Lower leg skin (tissue), 3 donors: ENCODE measurements around the gene LEMD2.

Experiments
- POLR2A ChIP-seq, 2 donors: fragments of 450-650 bp; IDR thresholded peaks; one replicate each; pipeline ENCODE4 v1.6.1; 2016 to 2017; ENCODE audit warnings: antibody characterized with exemption in 2 of 2, mild to moderate bottlenecking in 1 of 2, moderate library complexity in 1 of 2
- TF ChIP-seq, protein P1 (sequence below), 3 donors: fragments of 450-650 bp; IDR thresholded peaks; one replicate each; pipeline ENCODE4 v1.5.1; 2016; ENCODE audit warnings: antibody characterized with exemption in 3 of 3, mild to moderate bottlenecking in 3 of 3, moderate library complexity in 2 of 3

DNA sequence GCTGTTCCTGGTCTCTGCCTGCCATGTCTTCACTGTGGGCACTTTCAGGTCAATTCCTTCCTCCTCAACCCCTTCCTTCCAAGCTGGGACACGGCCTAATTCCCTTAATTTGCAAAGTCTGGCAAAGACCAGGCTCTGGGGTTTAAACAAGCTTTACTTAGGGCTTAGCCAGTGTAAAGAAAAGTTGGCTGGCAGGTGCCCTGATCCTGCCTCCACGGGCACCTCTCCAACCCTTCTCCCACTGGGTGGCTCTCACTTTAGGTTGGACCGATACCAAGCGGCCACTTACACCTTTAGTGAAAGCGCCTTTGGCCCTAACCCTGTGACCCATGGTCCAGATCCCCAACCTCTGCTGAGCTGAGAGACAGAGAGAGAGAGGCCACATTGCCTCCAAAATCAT lies 28.6 kb upstream of the LEMD2 start:
- TF ChIP-seq POLR2A (IDR thresholded peaks at IDR 0.05): no peak
- TF ChIP-seq, protein P1, sequence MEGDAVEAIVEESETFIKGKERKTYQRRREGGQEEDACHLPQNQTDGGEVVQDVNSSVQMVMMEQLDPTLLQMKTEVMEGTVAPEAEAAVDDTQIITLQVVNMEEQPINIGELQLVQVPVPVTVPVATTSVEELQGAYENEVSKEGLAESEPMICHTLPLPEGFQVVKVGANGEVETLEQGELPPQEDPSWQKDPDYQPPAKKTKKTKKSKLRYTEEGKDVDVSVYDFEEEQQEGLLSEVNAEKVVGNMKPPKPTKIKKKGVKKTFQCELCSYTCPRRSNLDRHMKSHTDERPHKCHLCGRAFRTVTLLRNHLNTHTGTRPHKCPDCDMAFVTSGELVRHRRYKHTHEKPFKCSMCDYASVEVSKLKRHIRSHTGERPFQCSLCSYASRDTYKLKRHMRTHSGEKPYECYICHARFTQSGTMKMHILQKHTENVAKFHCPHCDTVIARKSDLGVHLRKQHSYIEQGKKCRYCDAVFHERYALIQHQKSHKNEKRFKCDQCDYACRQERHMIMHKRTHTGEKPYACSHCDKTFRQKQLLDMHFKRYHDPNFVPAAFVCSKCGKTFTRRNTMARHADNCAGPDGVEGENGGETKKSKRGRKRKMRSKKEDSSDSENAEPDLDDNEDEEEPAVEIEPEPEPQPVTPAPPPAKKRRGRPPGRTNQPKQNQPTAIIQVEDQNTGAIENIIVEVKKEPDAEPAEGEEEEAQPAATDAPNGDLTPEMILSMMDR (IDR thresholded peaks at IDR 0.05): no peak
